Testis (tissue), 3 donors: ENCODE measurements around the gene ST6GALNAC1. TPM values are rescaled to one million over a fixed set of nuclear protein-coding genes. Genes with fewer than 3 reads are reported as not detected.

Source experiments
- DNase-seq: peaks from one replicate; pipeline ENCODE4 v3.0.0-alpha.2; 2019
- H3K27ac ChIP-seq, 2 donors: fragments of 200-600 bp; sonication (generic); one replicate each; pipeline ENCODE4 v1.5.1; 2019
- H3K27me3 ChIP-seq: fragments of 200-600 bp; sonication (generic); one replicate; pipeline ENCODE4 v1.5.1; 2019
- H3K36me3 ChIP-seq: fragments of 200-600 bp; sonication (generic); one replicate; pipeline ENCODE4 v1.5.1; 2017; ENCODE audit warnings: low read depth; ENCODE audit errors: missing control alignments
- H3K4me1 ChIP-seq: fragments of 200-600 bp; sonication (generic); one replicate; pipeline ENCODE4 v1.5.1; 2019
- H3K4me3 ChIP-seq, 2 donors: fragments of 200-600 bp; sonication (generic); one replicate each; pipeline ENCODE4 v1.5.1; 2017 to 2019
- H3K9me3 ChIP-seq: fragments of 200-600 bp; sonication (generic); one replicate; pipeline ENCODE4 v1.5.1; 2017
- POLR2A ChIP-seq: fragments of 450-650 bp; IDR thresholded peaks from one replicate; pipeline ENCODE4 v1.6.1; 2017; ENCODE audit warnings: antibody characterized with exemption, mild to moderate bottlenecking, moderate library complexity
- WGBS, 2 donors: methylation state at CpG; one replicate each; pipeline ENCODE4 v1.1.5; 2018; 5-methylcytosine and 5-hydroxymethylcytosine counted together
- intact Hi-C: fragments of 100-400 bp; cut with DNase I; formaldehyde crosslinking; loops from one replicate; pipeline ENCODE4 v1.15.1; 2023; ENCODE audit warnings: low total_unique reads
- polyA plus RNA-seq: library from polyadenylated mRNA; stranded (reverse); fragments of 350-450 nt; fragmentation: Illumina TruSeq; extraction: RNeasy Lipid Tissue Mini Kit (QIAGEN cat#74804); gene quantifications from one replicate; pipeline ENCODE4 v1.2.3, GENCODE V29; 2014; ENCODE audit warnings: low read depth, low replicate concordance; ENCODE audit not compliant: insufficient read depth
- total RNA-seq, 2 donors: library from RNA; depleted of rRNA; stranded (reverse); fragments of >200 nt; gene quantifications; one replicate each; pipeline ENCODE4 v1.2.3, GENCODE V29; 2016
- TF ChIP-seq, protein P1 (sequence below), 3 experiments: fragments of 450-650 bp in 2 of 3; fragments of 200-600 bp in 1 of 3; sonication (generic) in 1 of 3; IDR thresholded peaks; one replicate each; pipeline ENCODE4 v1.5.1; 2016 to 2019; ENCODE audit warnings: antibody characterized with exemption in 3 of 3, mild to moderate bottlenecking in 2 of 3, moderate library complexity in 1 of 3

Gene ST6GALNAC1
- total and polyA plus RNA-seq, 3 donors from 2014 or later, result 11.9 to 20.6 (median 20.1) TPM

DNA sequence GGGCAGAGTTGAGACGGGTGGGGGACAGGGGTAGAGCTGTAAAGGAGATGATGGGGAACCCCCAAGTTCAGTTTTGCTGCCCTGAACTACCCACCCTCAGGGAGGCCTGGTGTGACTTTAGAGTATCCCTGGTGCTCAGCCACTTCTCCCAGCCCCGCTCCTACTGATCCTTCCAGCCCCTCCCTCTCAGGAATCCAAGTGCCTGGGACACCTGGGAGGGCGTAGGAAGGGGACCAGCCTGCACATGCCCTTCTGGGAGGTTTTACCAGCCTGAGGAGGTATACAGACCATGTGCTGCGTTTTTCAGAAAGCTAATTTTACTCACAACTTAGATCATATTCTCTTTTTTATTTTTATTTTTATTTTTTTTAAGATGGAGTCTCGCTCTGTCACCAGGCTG is 62.0 kb downstream of the ST6GALNAC1 start:
- H3K36me3 ChIP-seq, result no peaks in the 10 kb centered on the region
- intact Hi-C loops, result no loop called here
- WGBS, 2 donors, result 91 to 92% methylated on average over 5 of the region's 5 CpGs
- no peak for TF ChIP-seq POLR2A
- TF ChIP-seq, protein P1, sequence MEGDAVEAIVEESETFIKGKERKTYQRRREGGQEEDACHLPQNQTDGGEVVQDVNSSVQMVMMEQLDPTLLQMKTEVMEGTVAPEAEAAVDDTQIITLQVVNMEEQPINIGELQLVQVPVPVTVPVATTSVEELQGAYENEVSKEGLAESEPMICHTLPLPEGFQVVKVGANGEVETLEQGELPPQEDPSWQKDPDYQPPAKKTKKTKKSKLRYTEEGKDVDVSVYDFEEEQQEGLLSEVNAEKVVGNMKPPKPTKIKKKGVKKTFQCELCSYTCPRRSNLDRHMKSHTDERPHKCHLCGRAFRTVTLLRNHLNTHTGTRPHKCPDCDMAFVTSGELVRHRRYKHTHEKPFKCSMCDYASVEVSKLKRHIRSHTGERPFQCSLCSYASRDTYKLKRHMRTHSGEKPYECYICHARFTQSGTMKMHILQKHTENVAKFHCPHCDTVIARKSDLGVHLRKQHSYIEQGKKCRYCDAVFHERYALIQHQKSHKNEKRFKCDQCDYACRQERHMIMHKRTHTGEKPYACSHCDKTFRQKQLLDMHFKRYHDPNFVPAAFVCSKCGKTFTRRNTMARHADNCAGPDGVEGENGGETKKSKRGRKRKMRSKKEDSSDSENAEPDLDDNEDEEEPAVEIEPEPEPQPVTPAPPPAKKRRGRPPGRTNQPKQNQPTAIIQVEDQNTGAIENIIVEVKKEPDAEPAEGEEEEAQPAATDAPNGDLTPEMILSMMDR (IDR thresholded peaks at IDR 0.05), result no peak
- DNase-seq, result no peak
- no peaks in the 10 kb centered on the region for H3K27me3 ChIP-seq
- H3K27ac ChIP-seq, result no peak overlapping the region
- peaks cover 12% of the 10 kb centered on the region for H3K4me1 ChIP-seq
- no peak overlapping the region for H3K4me3 ChIP-seq
- no peaks in the 10 kb centered on the region for H3K9me3 ChIP-seq

DNA sequence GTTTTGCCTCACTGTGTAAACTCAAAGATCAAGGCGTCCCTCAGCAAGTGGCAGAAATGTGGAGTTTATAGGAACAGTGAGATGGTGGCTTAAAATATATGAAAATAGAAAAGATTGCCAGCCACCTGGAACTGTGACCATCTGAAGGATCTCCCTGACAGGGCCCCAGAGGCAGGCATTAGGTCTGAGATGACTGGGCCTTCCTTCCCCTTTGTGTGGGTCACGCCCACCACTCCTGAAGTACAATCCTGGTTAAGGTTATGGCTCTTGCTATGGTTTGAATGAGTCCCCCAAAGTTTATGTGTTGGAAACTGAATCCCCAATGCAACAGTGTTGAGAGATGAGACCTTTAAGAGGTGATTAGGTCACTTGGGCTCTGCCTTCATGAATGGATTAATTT is 64.3 kb downstream of the ST6GALNAC1 start:
- no peaks in the 10 kb centered on the region for H3K27me3 ChIP-seq
- H3K4me3 ChIP-seq, result no peak overlapping the region
- no peaks in the 10 kb centered on the region for H3K4me1 ChIP-seq
- H3K36me3 ChIP-seq, result no peaks in the 10 kb centered on the region
- WGBS, 2 donors, result 87 to 91% methylated on average over 2 of the region's 2 CpGs
- no peak for TF ChIP-seq POLR2A
- TF ChIP-seq, protein P1 (IDR thresholded peaks at IDR 0.05), result no peak
- DNase-seq, result no peak
- intact Hi-C loops, result no loop called here
- H3K9me3 ChIP-seq, result no peaks in the 10 kb centered on the region
- H3K27ac ChIP-seq, result no peak overlapping the region

DNA sequence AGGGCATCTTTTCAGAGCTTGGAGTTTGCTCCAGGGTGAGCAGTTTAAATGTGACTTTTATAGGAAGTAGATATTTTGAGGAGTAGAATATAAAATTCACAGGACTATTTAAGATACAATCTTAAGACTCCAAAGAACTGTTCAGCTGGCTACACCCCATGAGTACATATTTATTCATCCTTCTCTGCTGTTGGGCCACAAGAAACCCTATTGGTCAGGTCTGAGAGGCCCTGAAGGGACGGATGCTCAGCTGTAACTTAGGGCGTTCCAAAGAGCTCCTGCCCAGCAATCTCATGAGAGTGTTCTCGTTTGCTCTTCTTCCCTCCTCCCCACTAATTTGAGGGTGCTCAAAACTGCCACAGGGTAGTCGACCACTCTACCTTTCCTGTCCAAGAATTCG is 65.2 kb downstream of the ST6GALNAC1 start:
- Histone ChIP-seq H3K27ac (no peak overlapping the region), H3K36me3 (no peaks in the 10 kb centered on the region), H3K9me3 (no peaks in the 10 kb centered on the region), H3K27me3 (no peaks in the 10 kb centered on the region), H3K4me3 (no peak overlapping the region), H3K4me1 (no peaks in the 10 kb centered on the region)
- WGBS, 2 donors, result 85 to 92% methylated on average over 5 of the region's 5 CpGs
- TF ChIP-seq, protein P1 (IDR thresholded peaks at IDR 0.05), result no peak
- DNase-seq, result no peak
- intact Hi-C loops, result no loop called here

DNA sequence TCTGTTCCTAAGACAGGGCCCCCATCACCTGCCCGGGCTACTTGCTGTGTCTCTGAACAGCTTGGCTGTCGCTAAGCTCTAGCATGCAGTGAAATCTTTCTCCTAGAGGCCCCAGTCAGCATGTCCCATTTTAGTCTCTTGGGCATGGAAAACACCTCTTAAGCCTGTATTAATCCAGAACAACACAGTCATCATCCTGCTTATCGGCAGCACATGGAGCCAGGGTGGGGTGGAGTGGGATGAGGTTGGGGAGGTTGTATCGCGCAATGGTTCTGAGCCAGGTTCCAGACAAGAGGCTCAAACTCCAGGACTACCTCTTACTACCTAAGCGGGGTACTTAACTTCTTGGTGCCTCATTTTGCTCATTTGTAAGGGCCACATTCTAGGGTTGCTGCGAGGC is 65.7 kb downstream of the ST6GALNAC1 start:
- intact Hi-C loops, result no loop called here
- H3K4me3 ChIP-seq, result no peak overlapping the region
- 95% methylated on average over 7 of the region's 7 CpGs for WGBS, 2 donors
- no peaks in the 10 kb centered on the region for H3K36me3 ChIP-seq
- H3K27me3 ChIP-seq, result no peaks in the 10 kb centered on the region
- H3K27ac ChIP-seq, result no peak overlapping the region
- no peaks in the 10 kb centered on the region for H3K4me1 ChIP-seq
- H3K9me3 ChIP-seq, result no peaks in the 10 kb centered on the region
- TF ChIP-seq, protein P1 (IDR thresholded peaks at IDR 0.05), result no peak
- no peak for TF ChIP-seq POLR2A
- DNase-seq, result no peak

DNA sequence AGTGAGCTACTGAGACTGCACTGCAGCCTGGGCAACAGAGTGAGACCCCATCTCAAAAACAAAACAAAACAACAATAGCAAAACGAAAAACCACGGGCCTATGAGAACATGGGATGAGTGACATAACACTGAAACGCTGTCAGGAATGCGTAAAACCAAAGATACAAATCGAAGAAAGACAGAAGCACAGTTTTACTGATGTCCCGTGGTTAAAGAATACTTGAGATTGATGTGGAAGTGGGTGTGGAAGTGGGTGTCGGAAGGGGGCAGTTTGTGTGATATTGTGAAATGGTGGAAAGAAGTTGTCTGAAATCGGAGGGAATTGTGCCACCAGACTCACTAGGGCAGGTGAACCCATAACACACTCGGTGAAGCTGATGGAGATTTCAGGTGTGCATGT is 67.4 kb downstream of the ST6GALNAC1 start:
- TF ChIP-seq POLR2A, result no peak
- TF ChIP-seq, protein P1 (IDR thresholded peaks at IDR 0.05), result no peak
- Histone ChIP-seq H3K27ac (no peak overlapping the region), H3K4me1 (no peaks in the 10 kb centered on the region), H3K36me3 (no peaks in the 10 kb centered on the region), H3K9me3 (no peaks in the 10 kb centered on the region), H3K27me3 (no peaks in the 10 kb centered on the region), H3K4me3 (no peak overlapping the region)
- 91 to 92% methylated on average over 9 of the region's 9 CpGs for WGBS, 2 donors
- DNase-seq, result no peak
- intact Hi-C loops, result no loop called here
